Activated CD8-positive, alpha-beta T cell treated with anti-CD3 and anti-CD28 coated beads for 36 hours (primary cell): Measurements from ENCODE around the gene CLEC16A. TPM values are rescaled to one million over a fixed set of nuclear protein-coding genes. Genes with fewer than 3 reads are reported as not detected.
A peak's percentile ranks its signal among the peaks of the same experiment; 100 is the strongest.

Experiments used
- ATAC-seq: fragments of 200-7000 bp; cut with Tn5 transposase; one replicate; pipeline ENCODE4 v1.10.0; 2021; ENCODE audit warnings: mild to moderate bottlenecking, moderate library complexity
- CTCF ChIA-PET: fragments of 350-600 bp; sonication (Branson Sonifier 250); formaldehyde crosslinking; loops from one replicate; lab custom pipeline; 2021; ENCODE audit warnings: antibody characterized with exemption; lab: Charles Lee
- POLR2A ChIA-PET: fragments of 350-600 bp; sonication (Branson Sonifier 250); formaldehyde crosslinking; loops from one replicate; lab custom pipeline; 2021; ENCODE audit warnings: antibody characterized with exemption; lab: Charles Lee
- DNase-seq: peaks from one replicate; pipeline ENCODE4 v3.0.0-alpha.2; 2020
- H3K27ac Mint-ChIP-seq: one replicate; pipeline ENCODE4 v1.8.0; 2021; ENCODE audit warnings: mild to moderate bottlenecking, mixed read lengths
- H3K27me3 Mint-ChIP-seq: one replicate; pipeline ENCODE4 v1.8.0; 2021; ENCODE audit warnings: mixed read lengths
- H3K36me3 Mint-ChIP-seq: one replicate; pipeline ENCODE4 v1.8.0; 2021; ENCODE audit warnings: low read depth, mixed read lengths
- H3K4me1 Mint-ChIP-seq: one replicate; pipeline ENCODE4 v1.8.0; 2021; ENCODE audit warnings: low read depth, mixed read lengths
- H3K4me3 Mint-ChIP-seq: one replicate; pipeline ENCODE4 v1.8.0; 2021; ENCODE audit warnings: mild to moderate bottlenecking, moderate library complexity, mixed read lengths
- H3K9me3 Mint-ChIP-seq: one replicate; pipeline ENCODE4 v1.8.0; 2021; ENCODE audit warnings: mixed read lengths
- intact Hi-C: fragments of 100-400 bp; cut with micrococcal nuclease; formaldehyde crosslinking; loops from one replicate; pipeline ENCODE4 v1.10.0; 2022
- total RNA-seq, 2 experiments: library from RNA; stranded (reverse); gene quantifications; one replicate each; pipeline ENCODE4 v1.2.3, GENCODE V29; 2021
- TF ChIP-seq, protein P1 (sequence below): fragments of 200-600 bp; IDR thresholded peaks from one replicate; pipeline ENCODE4 v1.8.0; 2022; ENCODE audit warnings: antibody characterized with exemption, mild to moderate bottlenecking

Gene CLEC16A
- total RNA-seq, 2 experiments from 2014 or later, result 20.4 to 21.7 TPM

DNA sequence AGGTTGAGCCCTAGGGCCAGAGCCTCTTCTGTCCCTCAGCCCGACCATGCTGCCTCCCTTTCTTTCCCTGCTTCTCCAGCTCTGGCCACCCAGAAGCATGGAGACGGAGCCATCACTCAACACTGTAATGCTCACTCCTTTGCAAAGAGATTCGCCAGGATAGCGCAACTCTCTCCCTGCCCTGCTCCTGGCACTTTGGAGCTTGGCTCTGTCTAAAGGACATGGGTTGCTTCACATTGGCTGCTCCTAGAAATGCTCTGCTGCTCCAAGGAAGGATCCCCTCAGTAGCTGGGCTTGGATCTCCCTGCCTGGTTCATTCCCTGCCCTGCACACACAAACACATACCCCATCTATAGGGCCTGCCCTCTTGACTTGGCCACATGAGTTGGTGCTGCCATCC is 76.0 kb downstream of the CLEC16A start:
- ChIA-PET CTCF (interaction anchor here (0.6 to 1.0 kb wide), 3 partner anchors 49 to 235 kb away, joined by 3 read pairs; no protein-coding TSS in a partner anchor), POLR2A (no interaction called here)
- peaks cover 23% of the 10 kb centered on the region for H3K4me1 Mint-ChIP-seq
- ATAC-seq (no peak), DNase-seq (no peak)
- H3K36me3 Mint-ChIP-seq, result peaks cover 29% of the 10 kb centered on the region
- intact Hi-C loops, result no loop called here
- H3K9me3 Mint-ChIP-seq, result no peaks in the 10 kb centered on the region
- no peak overlapping the region for H3K27ac Mint-ChIP-seq
- TF ChIP-seq, protein P1, sequence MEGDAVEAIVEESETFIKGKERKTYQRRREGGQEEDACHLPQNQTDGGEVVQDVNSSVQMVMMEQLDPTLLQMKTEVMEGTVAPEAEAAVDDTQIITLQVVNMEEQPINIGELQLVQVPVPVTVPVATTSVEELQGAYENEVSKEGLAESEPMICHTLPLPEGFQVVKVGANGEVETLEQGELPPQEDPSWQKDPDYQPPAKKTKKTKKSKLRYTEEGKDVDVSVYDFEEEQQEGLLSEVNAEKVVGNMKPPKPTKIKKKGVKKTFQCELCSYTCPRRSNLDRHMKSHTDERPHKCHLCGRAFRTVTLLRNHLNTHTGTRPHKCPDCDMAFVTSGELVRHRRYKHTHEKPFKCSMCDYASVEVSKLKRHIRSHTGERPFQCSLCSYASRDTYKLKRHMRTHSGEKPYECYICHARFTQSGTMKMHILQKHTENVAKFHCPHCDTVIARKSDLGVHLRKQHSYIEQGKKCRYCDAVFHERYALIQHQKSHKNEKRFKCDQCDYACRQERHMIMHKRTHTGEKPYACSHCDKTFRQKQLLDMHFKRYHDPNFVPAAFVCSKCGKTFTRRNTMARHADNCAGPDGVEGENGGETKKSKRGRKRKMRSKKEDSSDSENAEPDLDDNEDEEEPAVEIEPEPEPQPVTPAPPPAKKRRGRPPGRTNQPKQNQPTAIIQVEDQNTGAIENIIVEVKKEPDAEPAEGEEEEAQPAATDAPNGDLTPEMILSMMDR, result no peak
- no peaks in the 10 kb centered on the region for H3K27me3 Mint-ChIP-seq
- no peak overlapping the region for H3K4me3 Mint-ChIP-seq

GRCh38 chr16:11020792-11021551 is 76.6 kb downstream of the CLEC16A start:
- Mint-ChIP-seq H3K4me1 (peaks cover 24% of the 10 kb centered on the region), H3K27ac (no peak overlapping the region), H3K27me3 (no peaks in the 10 kb centered on the region), H3K36me3 (peaks cover 35% of the 10 kb centered on the region), H3K4me3 (no peak overlapping the region), H3K9me3 (peaks cover 2% of the 10 kb centered on the region)
- ChIA-PET POLR2A (no interaction called here), CTCF (interaction anchor here (0.6 to 1.0 kb wide), 3 partner anchors 50 to 234 kb away, joined by 3 read pairs; no protein-coding TSS in a partner anchor)
- DNase-seq (no peak), ATAC-seq (no peak)
- intact Hi-C loops, result no loop called here
- TF ChIP-seq, protein P1, result no peak

GRCh38 chr16:11022002-11022401 is 77.6 kb downstream of the CLEC16A start:
- Mint-ChIP-seq H3K4me3 (no peak overlapping the region), H3K36me3 (peaks cover 45% of the 10 kb centered on the region), H3K4me1 (peaks cover 19% of the 10 kb centered on the region), H3K27ac (no peak overlapping the region), H3K9me3 (peaks cover 6% of the 10 kb centered on the region), H3K27me3 (no peaks in the 10 kb centered on the region)
- ATAC-seq (no peak), DNase-seq (no peak)
- TF ChIP-seq, protein P1, result no peak
- intact Hi-C loops, result no loop called here
- ChIA-PET CTCF (no interaction called here), POLR2A (no interaction called here)

DNA sequence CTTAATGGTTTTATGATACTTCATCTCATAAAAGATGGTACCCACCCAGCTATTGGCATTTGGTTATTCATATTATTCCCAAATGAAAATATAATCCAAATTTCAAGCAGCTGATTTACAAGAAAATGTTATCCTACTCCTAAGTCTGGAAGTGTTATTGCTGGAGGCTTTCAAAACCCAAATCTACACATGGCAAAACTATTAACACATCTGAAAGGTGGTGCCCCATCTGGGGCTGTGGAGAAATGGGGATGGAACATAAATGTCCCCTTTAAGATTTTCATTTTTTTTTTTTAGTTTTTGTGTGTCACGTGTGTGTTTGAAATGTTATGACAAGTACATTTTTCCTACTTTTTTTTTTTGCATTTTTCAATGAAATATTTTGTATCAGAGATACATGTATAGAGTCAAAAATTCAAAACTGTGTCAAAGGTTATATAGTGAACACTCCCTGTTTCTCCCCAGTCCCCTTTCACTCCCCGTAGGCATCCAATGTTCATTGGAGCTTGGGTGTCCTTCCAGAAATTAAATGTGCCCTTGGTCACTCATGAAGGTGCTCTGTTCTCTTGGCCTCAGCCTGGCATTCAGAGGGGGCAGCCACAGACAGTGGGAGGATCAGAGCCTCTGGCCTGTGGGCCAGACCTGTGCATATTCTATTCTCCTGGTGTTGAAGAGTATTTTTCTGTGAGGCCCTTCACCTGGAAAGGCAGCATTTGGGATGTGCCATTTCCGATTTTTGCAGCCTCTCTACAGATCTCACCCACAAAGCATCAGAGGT is 79.1 kb downstream of the CLEC16A start:
- Mint-ChIP-seq H3K4me3 (no peak overlapping the region), H3K9me3 (peaks cover 11% of the 10 kb centered on the region), H3K27me3 (no peaks in the 10 kb centered on the region), H3K4me1 (peaks cover 12% of the 10 kb centered on the region), H3K27ac (peak overlapping the region; percentile 59), H3K36me3 (peaks cover 58% of the 10 kb centered on the region)
- CTCF ChIA-PET, result no interaction called here
- POLR2A ChIA-PET, result no interaction called here
- intact Hi-C loops, result loop anchor here (2.0 kb wide), 1 partner anchor 57 kb away; no protein-coding TSS in a partner anchor
- ATAC-seq, result no peak
- no peak for DNase-seq
- TF ChIP-seq, protein P1, result no peak
